GM23338 (cell line): ENCODE results near the gene OTUD5.
"Not testable (repeated sequence)": the region's sequence is repeated elsewhere in the genome, so short reads cannot be mapped to it uniquely, and the experiment has no call there.

Experiments used
- EZH2 ChIP-seq: fragments of 200-600 bp; sonication (generic); IDR thresholded peaks from one replicate; pipeline ENCODE4 v1.8.0; 2017; ENCODE audit warnings: antibody characterized with exemption, mild to moderate bottlenecking, low read depth; ENCODE audit not compliant: unreplicated experiment
- EZH2phosphoT487 ChIP-seq: fragments of 200-600 bp; sonication (generic); IDR thresholded peaks from one replicate; pipeline ENCODE4 v1.8.1; 2018; ENCODE audit warnings: antibody characterized with exemption; ENCODE audit not compliant: unreplicated experiment
- POLR2AphosphoS5 ChIP-seq: IDR thresholded peaks from 2 replicates; pipeline ENCODE4 v1.6.1; 2016; ENCODE audit warnings: antibody characterized with exemption, low read depth
- TF ChIP-seq, protein P1 (sequence below), 2 experiments: fragments of 200-600 bp in 1 of 2; sonication (generic) in 1 of 2; conservative IDR thresholded peaks; 2 replicates each; pipeline versions ENCODE4 v1.5.1 to v1.6.1; 2016 to 2017; ENCODE audit warnings: antibody characterized with exemption in 2 of 2, low read depth in 2 of 2, mild to moderate bottlenecking in 2 of 2, moderate library complexity in 1 of 2

DNA sequence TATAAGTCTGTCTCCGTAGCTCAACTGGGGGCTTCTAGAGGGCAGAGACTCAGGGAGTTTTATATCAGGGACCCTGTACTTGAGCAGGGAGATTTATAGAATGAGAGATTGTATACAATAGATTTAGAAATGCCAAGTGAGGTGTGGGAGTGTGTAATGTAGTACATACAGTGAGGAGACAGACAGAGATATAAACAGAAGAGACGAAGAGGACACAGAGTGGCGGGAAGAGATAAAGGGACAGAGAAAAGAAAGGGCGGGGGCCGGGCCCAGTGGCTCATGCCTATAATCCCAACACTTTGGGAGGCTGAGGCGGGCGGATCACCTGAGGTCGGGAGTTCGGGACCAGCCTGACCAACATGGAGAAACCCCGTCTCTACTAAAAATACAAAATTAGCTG, 22.9 kb upstream of the OTUD5 start:
- TF ChIP-seq, protein P1, sequence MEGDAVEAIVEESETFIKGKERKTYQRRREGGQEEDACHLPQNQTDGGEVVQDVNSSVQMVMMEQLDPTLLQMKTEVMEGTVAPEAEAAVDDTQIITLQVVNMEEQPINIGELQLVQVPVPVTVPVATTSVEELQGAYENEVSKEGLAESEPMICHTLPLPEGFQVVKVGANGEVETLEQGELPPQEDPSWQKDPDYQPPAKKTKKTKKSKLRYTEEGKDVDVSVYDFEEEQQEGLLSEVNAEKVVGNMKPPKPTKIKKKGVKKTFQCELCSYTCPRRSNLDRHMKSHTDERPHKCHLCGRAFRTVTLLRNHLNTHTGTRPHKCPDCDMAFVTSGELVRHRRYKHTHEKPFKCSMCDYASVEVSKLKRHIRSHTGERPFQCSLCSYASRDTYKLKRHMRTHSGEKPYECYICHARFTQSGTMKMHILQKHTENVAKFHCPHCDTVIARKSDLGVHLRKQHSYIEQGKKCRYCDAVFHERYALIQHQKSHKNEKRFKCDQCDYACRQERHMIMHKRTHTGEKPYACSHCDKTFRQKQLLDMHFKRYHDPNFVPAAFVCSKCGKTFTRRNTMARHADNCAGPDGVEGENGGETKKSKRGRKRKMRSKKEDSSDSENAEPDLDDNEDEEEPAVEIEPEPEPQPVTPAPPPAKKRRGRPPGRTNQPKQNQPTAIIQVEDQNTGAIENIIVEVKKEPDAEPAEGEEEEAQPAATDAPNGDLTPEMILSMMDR (conservative IDR thresholded peaks at IDR 0.05; ENCODE audit: low read depth in 2 of 2): not testable (repeated sequence)
- not testable (repeated sequence) for TF ChIP-seq POLR2AphosphoS5, EZH2phosphoT487, EZH2
